Measurements from ENCODE around the gene THOP1.

The THOP1 gene

GRCh38 chr19:2785244-2785997 lies at the start of gene THOP1:
Gene THOP1, plus strand, starts transcription at chr19:2785503. Its CDS starts 160 bp downstream, at chr19:2785663.
- Histone ChIP-seq H3K4me1 (ENCODE audit: control insufficient read depth, insufficient read depth, low read length) (peaks cover 14% of the 10 kb centered on the region), H3K27ac (ENCODE audit: low read depth, low read length) (peak within 1 kb of the TSS; percentile 68), H3K4me3 (ENCODE audit: low read length) (peak within 1 kb of the TSS; percentile 80), H3K27me3 (ENCODE audit: control insufficient read depth, insufficient read depth, low read length) (no peaks in the 10 kb centered on the region), H3K9ac (ENCODE audit: low read length) (peak within 1 kb of the TSS; percentile 43), H3K36me3 (ENCODE audit: control insufficient read depth, insufficient read depth, low read length) (peaks cover under 1% of the 10 kb centered on the region)

- no peak overlapping the region for H3K27ac ChIP-seq (ENCODE audit: low read depth, low read length)
- H3K4me3 ChIP-seq (ENCODE audit: low read length), result no peak overlapping the region
- no peaks in the 10 kb centered on the region for H3K27me3 ChIP-seq (ENCODE audit: control insufficient read depth, insufficient read depth, low read length)
- peaks cover 5% of the 10 kb centered on the region for H3K4me1 ChIP-seq (ENCODE audit: control insufficient read depth, insufficient read depth, low read length)
- no peak overlapping the region for H3K9ac ChIP-seq (ENCODE audit: low read length)
- H3K36me3 ChIP-seq (ENCODE audit: control insufficient read depth, insufficient read depth, low read length), result peaks cover 7% of the 10 kb centered on the region
These were observed 48.6 kb upstream of the THOP1 start for GRCh38 chr19:2736550-2737190.

GRCh38 chr19:2739602-2740313 lies 45.5 kb upstream of the THOP1 start, which contains the start of gene SLC39A3:
Gene SLC39A3, minus strand, starts transcription at chr19:2740017. Its CDS starts 2,760 bp downstream, at chr19:2737257.
- no peaks in the 10 kb centered on the region for H3K27me3 ChIP-seq (ENCODE audit: control insufficient read depth, insufficient read depth, low read length)
- H3K9ac ChIP-seq (ENCODE audit: low read length), result peak within 1 kb of the TSS; percentile 6
- no peak within 1 kb of the TSS for H3K27ac ChIP-seq (ENCODE audit: low read depth, low read length)
- H3K4me3 ChIP-seq (ENCODE audit: low read length), result peak within 1 kb of the TSS; percentile 71
- H3K4me1 ChIP-seq (ENCODE audit: control insufficient read depth, insufficient read depth, low read length), result peaks cover 5% of the 10 kb centered on the region
- H3K36me3 ChIP-seq (ENCODE audit: control insufficient read depth, insufficient read depth, low read length), result peaks cover 7% of the 10 kb centered on the region

- H3K27me3 ChIP-seq (ENCODE audit: control insufficient read depth, insufficient read depth, low read length), result no peaks in the 10 kb centered on the region
- no peak overlapping the region for H3K27ac ChIP-seq (ENCODE audit: low read depth, low read length)
- peaks cover 5% of the 10 kb centered on the region for H3K4me1 ChIP-seq (ENCODE audit: control insufficient read depth, insufficient read depth, low read length)
- H3K4me3 ChIP-seq (ENCODE audit: low read length), result no peak overlapping the region
- H3K36me3 ChIP-seq (ENCODE audit: control insufficient read depth, insufficient read depth, low read length), result peaks cover 7% of the 10 kb centered on the region
- H3K9ac ChIP-seq (ENCODE audit: low read length), result no peak overlapping the region
These were observed 45.0 kb upstream of the THOP1 start for GRCh38 chr19:2740314-2740656.

DNA sequence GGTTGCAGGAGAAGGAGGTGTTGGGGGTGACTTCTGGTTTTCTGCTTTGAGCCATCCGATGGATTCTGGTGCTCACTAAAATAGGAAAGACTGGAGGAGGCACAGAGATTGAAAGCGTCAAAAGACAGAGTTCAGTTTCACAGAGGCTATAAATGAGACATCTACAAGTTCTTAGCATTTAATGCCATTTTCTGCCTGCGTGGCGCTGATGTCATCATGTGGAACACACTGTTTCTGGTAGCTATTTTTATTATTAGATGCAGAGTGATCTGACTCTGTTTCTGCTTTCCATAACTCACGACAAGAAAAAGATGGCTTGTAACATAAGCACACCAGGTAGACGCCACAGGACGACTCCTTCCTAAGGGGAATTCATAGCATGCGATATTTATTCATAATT lies 42.2 kb upstream of the THOP1 start:
- H3K9ac ChIP-seq (ENCODE audit: low read length), result no peak overlapping the region
- no peaks in the 10 kb centered on the region for H3K27me3 ChIP-seq (ENCODE audit: control insufficient read depth, insufficient read depth, low read length)
- H3K27ac ChIP-seq (ENCODE audit: low read depth, low read length), result no peak overlapping the region
- H3K36me3 ChIP-seq (ENCODE audit: control insufficient read depth, insufficient read depth, low read length), result no peaks in the 10 kb centered on the region
- H3K4me3 ChIP-seq (ENCODE audit: low read length), result no peak overlapping the region
- H3K4me1 ChIP-seq (ENCODE audit: control insufficient read depth, insufficient read depth, low read length), result peaks cover 5% of the 10 kb centered on the region

DNA sequence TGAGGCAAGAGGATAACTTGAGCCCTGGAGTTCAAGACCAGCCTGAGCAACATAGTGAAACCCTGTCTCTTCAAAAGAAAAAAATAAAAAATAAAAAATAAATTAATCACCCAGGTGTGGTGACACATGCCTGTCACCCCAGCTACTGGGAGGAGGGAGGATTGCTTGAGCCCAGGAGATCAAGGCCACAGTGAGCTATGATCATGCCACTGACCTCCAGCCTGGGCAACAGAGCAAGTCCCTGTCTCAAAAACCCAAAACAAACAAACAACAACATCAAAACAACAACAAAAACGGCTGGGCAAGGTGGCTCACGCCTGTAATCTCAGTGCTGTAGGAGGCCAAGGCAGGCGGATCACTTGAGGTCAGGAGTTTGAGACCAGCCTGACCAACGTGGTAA lies 41.2 kb upstream of the THOP1 start:
- H3K4me1 ChIP-seq (ENCODE audit: control insufficient read depth, insufficient read depth, low read length), result peaks cover 3% of the 10 kb centered on the region
- H3K27ac ChIP-seq (ENCODE audit: low read depth, low read length), result no peak overlapping the region
- H3K9ac ChIP-seq (ENCODE audit: low read length), result no peak overlapping the region

GRCh38 chr19:2747349-2747748 lies 38.0 kb upstream of the THOP1 start:
- no peak overlapping the region for H3K27ac ChIP-seq (ENCODE audit: low read depth, low read length)
- H3K36me3 ChIP-seq (ENCODE audit: control insufficient read depth, insufficient read depth, low read length), result no peaks in the 10 kb centered on the region
- no peaks in the 10 kb centered on the region for H3K4me1 ChIP-seq (ENCODE audit: control insufficient read depth, insufficient read depth, low read length)
- H3K27me3 ChIP-seq (ENCODE audit: control insufficient read depth, insufficient read depth, low read length), result no peaks in the 10 kb centered on the region
- H3K4me3 ChIP-seq (ENCODE audit: low read length), result no peak overlapping the region
- H3K9ac ChIP-seq (ENCODE audit: low read length), result no peak overlapping the region

More for the DNA sequence above, 41.2 kb upstream of the THOP1 start:
- Histone ChIP-seq H3K36me3 (ENCODE audit: control insufficient read depth, insufficient read depth, low read length) (no peaks in the 10 kb centered on the region), H3K4me3 (ENCODE audit: low read length) (no peak overlapping the region), H3K27me3 (ENCODE audit: control insufficient read depth, insufficient read depth, low read length) (no peaks in the 10 kb centered on the region)

DNA sequence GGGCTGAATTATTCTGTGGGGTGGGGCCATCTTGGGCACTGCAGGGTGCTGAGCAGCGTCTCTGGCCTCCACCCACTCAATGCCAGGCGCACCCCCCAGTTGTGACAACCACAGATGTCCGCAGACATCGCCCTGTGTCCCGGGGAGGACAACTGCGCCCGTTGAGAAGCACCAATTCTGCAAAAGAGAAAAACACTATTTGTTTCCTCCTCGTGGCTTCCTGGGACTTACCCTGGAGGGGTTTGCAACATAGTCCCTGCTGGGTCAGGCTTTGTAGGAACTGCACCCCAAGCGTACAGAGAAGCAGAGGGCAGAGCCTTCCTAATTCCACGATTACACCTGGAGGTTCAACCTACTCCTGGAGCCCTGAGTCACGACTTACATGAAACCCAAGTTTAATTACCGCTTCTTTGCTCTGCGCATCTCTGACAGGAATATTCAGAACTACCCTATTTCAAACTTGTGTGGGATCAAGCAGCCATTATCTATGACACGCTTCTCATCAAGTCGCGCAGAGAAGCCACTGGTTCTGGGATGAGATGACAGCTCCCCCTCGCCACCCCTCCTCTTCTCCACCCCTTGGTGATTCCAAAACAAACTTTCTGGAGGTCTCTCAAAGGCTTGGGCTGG lies 34.4 kb upstream of the THOP1 start:
- Histone ChIP-seq H3K4me3 (ENCODE audit: low read length) (no peak overlapping the region), H3K9ac (ENCODE audit: low read length) (no peak overlapping the region), H3K27me3 (ENCODE audit: control insufficient read depth, insufficient read depth, low read length) (no peaks in the 10 kb centered on the region), H3K36me3 (ENCODE audit: control insufficient read depth, insufficient read depth, low read length) (peaks cover 8% of the 10 kb centered on the region), H3K4me1 (ENCODE audit: control insufficient read depth, insufficient read depth, low read length) (no peaks in the 10 kb centered on the region), H3K27ac (ENCODE audit: low read depth, low read length) (no peak overlapping the region)

- Histone ChIP-seq H3K4me3 (ENCODE audit: low read length) (no peak overlapping the region), H3K27me3 (ENCODE audit: control insufficient read depth, insufficient read depth, low read length) (no peaks in the 10 kb centered on the region), H3K4me1 (ENCODE audit: control insufficient read depth, insufficient read depth, low read length) (no peaks in the 10 kb centered on the region), H3K36me3 (ENCODE audit: control insufficient read depth, insufficient read depth, low read length) (peaks cover 9% of the 10 kb centered on the region), H3K27ac (ENCODE audit: low read depth, low read length) (no peak overlapping the region), H3K9ac (ENCODE audit: low read length) (no peak overlapping the region)
These were observed 33.9 kb upstream of the THOP1 start for GRCh38 chr19:2751438-2751830.

- no peak overlapping the region for H3K9ac ChIP-seq (ENCODE audit: low read length)
- no peak overlapping the region for H3K4me3 ChIP-seq (ENCODE audit: low read length)
- peaks cover 22% of the 10 kb centered on the region for H3K36me3 ChIP-seq (ENCODE audit: control insufficient read depth, insufficient read depth, low read length)
- H3K4me1 ChIP-seq (ENCODE audit: control insufficient read depth, insufficient read depth, low read length), result no peaks in the 10 kb centered on the region
- no peak overlapping the region for H3K27ac ChIP-seq (ENCODE audit: low read depth, low read length)
- no peaks in the 10 kb centered on the region for H3K27me3 ChIP-seq (ENCODE audit: control insufficient read depth, insufficient read depth, low read length)
These were observed 30.4 kb upstream of the THOP1 start for GRCh38 chr19:2754659-2755447.

DNA sequence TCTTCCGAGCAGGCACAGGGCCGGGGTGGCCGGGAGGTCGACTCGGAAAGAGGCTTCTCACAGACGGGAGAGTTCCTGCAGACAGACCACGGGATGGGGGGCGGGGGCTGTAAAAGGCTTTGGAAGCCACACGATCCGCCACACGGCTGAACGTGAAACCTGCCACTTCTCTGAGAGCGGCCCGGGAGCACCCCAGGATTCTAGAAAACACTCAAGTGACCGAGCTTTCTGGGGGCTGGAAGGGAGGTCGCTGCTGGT lies 29.9 kb upstream of the THOP1 start:
- Histone ChIP-seq H3K4me3 (ENCODE audit: low read length) (no peak overlapping the region), H3K27ac (ENCODE audit: low read depth, low read length) (no peak overlapping the region), H3K27me3 (ENCODE audit: control insufficient read depth, insufficient read depth, low read length) (no peaks in the 10 kb centered on the region), H3K36me3 (ENCODE audit: control insufficient read depth, insufficient read depth, low read length) (peaks cover 22% of the 10 kb centered on the region), H3K9ac (ENCODE audit: low read length) (no peak overlapping the region), H3K4me1 (ENCODE audit: control insufficient read depth, insufficient read depth, low read length) (no peaks in the 10 kb centered on the region)

DNA sequence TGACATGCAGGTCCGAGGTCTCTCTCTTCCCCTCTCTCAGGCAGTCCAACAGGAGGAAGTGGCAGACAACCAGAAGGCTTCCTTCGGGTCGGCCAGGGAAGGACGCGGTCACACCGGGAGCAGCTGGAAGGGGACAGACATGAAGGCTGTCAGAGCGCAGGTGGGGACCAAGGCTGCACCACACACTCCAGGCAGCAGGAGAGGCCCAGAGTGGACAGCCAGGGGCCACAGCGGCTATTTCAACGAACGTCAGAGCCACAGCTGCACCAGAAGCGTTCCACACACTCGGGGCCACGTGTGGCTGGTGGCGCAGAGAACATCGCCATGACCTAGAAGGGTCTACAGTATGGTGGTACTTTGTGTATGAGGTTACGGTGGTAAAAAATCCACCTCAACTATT lies 29.5 kb upstream of the THOP1 start:
- Histone ChIP-seq H3K36me3 (ENCODE audit: control insufficient read depth, insufficient read depth, low read length) (peaks cover 22% of the 10 kb centered on the region), H3K4me1 (ENCODE audit: control insufficient read depth, insufficient read depth, low read length) (no peaks in the 10 kb centered on the region), H3K27ac (ENCODE audit: low read depth, low read length) (no peak overlapping the region), H3K4me3 (ENCODE audit: low read length) (no peak overlapping the region), H3K9ac (ENCODE audit: low read length) (no peak overlapping the region), H3K27me3 (ENCODE audit: control insufficient read depth, insufficient read depth, low read length) (no peaks in the 10 kb centered on the region)

Data from rectal smooth muscle tissue (tissue), 1 donor.